ENCODE results near the gene ATXN1. TPM values are rescaled to one million over a fixed set of nuclear protein-coding genes. Genes with fewer than 3 reads are reported as not detected.
"Not testable (repeated sequence)": the region's sequence is repeated elsewhere in the genome, so short reads cannot be mapped to it uniquely, and the experiment has no call there.

ATXN1 gene
- total RNA-seq, 1 donor from 2014 or later: 18.4 TPM

DNA sequence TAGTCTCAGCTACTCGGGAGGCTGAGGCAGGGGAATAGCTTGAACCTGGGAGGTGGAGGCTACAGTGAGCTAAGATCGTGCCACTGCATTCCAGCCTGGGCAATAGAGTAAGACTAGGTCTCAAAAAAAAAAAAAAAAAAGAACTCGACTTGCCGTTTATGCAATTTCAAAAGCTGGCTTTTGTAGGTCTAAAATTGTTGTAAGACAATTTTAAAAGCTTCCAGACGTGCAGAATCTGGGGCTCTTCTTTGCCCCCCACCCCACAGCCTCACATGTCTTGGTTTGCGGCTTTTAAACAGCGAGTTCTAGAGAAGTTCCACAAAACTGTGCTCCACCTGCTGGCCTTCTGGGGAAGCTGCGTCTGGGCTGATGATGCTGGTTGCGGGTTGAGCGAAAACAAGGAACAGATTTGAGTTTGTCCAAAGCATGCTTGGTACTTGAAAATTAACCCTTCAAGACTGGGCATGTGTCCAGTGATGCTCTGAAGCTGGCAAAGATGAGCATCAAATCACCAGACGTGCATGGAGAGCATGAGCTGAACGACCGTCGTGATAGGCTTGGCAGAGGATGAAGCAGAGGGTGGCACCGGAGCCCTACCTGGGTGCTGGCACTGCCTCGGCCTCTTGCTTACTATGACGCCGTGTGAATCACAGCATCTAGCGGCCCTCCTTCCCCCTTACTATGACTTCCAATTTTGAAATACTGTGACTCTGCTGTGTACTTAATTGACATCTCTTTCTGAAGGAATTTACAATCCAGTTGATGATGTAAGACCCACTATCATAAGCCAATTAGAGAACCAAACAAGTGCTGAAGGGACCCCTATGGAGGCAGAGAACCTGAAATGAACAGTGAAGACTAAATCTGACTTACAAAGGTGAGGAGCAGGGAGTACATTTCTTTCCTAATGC, 351.5 kb downstream of the ATXN1 start:
- H3K27me3 ChIP-seq (ENCODE audit: control insufficient read depth, insufficient read depth, low read length): no peaks in the 10 kb centered on the region
- no peaks in the 10 kb centered on the region for H3K36me3 ChIP-seq (ENCODE audit: control insufficient read depth, insufficient read depth, low read length)
- no peak overlapping the region for H3K4me3 ChIP-seq (ENCODE audit: low read depth, low read length)
- TF ChIP-seq, protein P1, sequence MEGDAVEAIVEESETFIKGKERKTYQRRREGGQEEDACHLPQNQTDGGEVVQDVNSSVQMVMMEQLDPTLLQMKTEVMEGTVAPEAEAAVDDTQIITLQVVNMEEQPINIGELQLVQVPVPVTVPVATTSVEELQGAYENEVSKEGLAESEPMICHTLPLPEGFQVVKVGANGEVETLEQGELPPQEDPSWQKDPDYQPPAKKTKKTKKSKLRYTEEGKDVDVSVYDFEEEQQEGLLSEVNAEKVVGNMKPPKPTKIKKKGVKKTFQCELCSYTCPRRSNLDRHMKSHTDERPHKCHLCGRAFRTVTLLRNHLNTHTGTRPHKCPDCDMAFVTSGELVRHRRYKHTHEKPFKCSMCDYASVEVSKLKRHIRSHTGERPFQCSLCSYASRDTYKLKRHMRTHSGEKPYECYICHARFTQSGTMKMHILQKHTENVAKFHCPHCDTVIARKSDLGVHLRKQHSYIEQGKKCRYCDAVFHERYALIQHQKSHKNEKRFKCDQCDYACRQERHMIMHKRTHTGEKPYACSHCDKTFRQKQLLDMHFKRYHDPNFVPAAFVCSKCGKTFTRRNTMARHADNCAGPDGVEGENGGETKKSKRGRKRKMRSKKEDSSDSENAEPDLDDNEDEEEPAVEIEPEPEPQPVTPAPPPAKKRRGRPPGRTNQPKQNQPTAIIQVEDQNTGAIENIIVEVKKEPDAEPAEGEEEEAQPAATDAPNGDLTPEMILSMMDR (IDR thresholded peaks at IDR 0.05; ENCODE audit: insufficient read depth, low read length, severe bottlenecking): peak; percentile 81
- DNase-seq (ENCODE audit: low read depth) (peak; percentile 83), FAIRE-seq (no peak)

DNA sequence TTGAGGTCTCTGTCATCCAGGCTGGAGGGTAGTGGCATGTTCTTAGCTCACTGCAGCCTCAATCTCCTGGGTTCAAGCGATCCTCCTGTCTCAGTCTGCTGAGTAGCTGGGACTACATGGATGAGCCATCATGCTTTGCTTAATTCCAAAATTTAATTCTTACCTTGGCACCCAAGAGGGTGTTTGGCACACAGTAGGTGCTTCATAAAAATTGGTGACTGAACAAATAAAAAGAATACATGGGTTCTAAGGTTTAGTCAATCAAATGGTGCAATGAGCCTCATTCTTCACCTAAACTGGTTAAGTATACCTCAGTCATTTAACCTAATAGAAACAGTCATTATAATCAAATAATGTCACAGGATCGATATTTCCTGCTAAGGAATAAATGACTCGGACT, 352.5 kb downstream of the ATXN1 start:
- no peaks in the 10 kb centered on the region for H3K27me3 ChIP-seq (ENCODE audit: control insufficient read depth, insufficient read depth, low read length)
- no peak for DNase-seq (ENCODE audit: low read depth)
- no peaks in the 10 kb centered on the region for H3K36me3 ChIP-seq (ENCODE audit: control insufficient read depth, insufficient read depth, low read length)
- no peak overlapping the region for H3K4me3 ChIP-seq (ENCODE audit: low read depth, low read length)
- FAIRE-seq: no peak
- TF ChIP-seq, protein P1 (IDR thresholded peaks at IDR 0.05; ENCODE audit: insufficient read depth, low read length, severe bottlenecking): no peak

DNA sequence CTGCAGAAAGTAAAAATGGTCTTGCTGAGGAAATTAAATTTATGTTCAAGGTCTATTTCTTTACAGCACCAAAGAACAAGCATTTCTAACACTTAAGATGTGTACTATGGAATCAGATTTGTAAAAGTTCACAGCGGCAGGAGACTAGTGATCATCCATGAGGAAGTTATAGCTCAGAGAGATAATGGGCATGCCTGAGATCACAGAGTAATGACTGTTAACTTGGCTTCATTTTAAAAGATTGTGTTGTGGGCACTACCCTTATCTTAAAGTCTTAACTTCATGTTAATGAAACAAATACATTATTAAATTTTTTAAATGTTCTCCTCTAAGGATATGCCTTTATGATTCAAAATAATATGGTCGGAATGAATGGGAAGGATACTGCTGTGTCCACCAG, 354.3 kb downstream of the ATXN1 start:
- TF ChIP-seq, protein P1 (IDR thresholded peaks at IDR 0.05; ENCODE audit: insufficient read depth, low read length, severe bottlenecking): no peak
- FAIRE-seq: no peak
- H3K27me3 ChIP-seq (ENCODE audit: control insufficient read depth, insufficient read depth, low read length): no peaks in the 10 kb centered on the region
- no peaks in the 10 kb centered on the region for H3K36me3 ChIP-seq (ENCODE audit: control insufficient read depth, insufficient read depth, low read length)
- H3K4me3 ChIP-seq (ENCODE audit: low read depth, low read length): no peak overlapping the region
- DNase-seq (ENCODE audit: low read depth): peak; percentile 21

DNA sequence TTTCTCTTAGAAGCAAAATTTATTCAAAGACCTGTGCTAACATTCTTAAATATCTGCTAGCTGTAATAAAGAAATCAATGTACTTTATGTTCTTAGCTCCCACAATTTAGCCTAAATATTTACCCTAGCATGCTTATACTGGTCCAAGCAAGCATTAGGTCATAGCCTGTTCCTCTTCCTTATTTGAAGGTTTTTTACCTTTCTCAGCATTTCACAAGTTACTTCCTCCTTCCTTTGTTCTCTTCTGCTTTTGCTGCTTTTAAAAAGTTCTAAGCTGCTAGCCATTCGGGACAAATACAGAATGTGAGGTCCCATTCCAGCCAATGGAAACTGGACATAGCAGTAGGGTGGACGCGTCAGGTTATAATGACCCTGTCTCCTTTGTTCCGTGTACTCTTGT, 354.7 kb downstream of the ATXN1 start:
- not testable (repeated sequence) for H3K27me3 ChIP-seq (ENCODE audit: control insufficient read depth, insufficient read depth, low read length); FAIRE-seq; H3K4me3 ChIP-seq (ENCODE audit: low read depth, low read length); H3K36me3 ChIP-seq (ENCODE audit: control insufficient read depth, insufficient read depth, low read length)
- peak; percentile 60 for DNase-seq (ENCODE audit: low read depth)

DNA sequence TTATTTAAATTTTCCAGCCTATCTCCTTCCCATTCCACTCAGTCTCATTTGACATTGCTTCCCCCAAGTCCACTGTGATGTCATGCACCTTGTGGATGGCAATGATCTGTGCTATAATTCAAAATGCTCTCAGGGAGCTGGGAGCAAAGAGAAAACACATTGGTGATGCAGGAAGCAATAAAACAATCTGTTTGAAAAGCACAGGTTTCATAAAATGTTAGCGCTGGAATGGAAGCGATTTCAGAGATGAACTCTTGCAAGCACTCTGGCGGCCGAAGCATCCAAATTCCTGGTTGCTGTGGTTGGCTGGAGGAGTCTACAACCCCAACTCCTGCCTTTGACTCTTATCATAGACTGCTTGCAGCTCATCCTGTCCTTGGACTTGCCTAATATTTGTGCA, 355.9 kb downstream of the ATXN1 start:
- TF ChIP-seq, protein P1 (IDR thresholded peaks at IDR 0.05; ENCODE audit: insufficient read depth, low read length, severe bottlenecking): no peak
- no peak overlapping the region for H3K4me3 ChIP-seq (ENCODE audit: low read depth, low read length)
- no peaks in the 10 kb centered on the region for H3K36me3 ChIP-seq (ENCODE audit: control insufficient read depth, insufficient read depth, low read length)
- no peak for FAIRE-seq
- no peak for DNase-seq (ENCODE audit: low read depth)
- no peaks in the 10 kb centered on the region for H3K27me3 ChIP-seq (ENCODE audit: control insufficient read depth, insufficient read depth, low read length)

DNA sequence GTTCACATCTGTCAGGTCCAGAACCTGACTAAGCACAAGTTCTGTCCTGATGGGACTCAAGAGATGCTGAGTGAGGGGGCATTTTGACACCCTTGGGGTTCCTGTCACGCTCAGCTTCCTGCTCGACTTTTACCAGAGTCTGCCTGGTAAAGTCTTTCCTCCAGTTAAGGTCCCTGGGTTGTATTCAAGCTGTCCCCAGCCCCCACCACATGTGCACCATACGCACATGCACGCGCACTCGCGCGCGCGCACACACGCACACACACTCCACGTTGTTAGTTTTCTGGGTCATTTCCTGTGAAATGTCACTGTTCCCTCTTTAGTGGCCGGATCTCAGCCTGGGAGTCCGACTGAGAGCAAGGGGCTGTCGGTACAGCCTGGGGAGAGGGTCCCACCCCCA, 356.8 kb downstream of the ATXN1 start:
- Histone ChIP-seq H3K27me3 (ENCODE audit: control insufficient read depth, insufficient read depth, low read length) (no peaks in the 10 kb centered on the region), H3K4me3 (ENCODE audit: low read depth, low read length) (no peak overlapping the region), H3K36me3 (ENCODE audit: control insufficient read depth, insufficient read depth, low read length) (no peaks in the 10 kb centered on the region)
- FAIRE-seq: no peak
- no peak for DNase-seq (ENCODE audit: low read depth)
- TF ChIP-seq, protein P1 (IDR thresholded peaks at IDR 0.05; ENCODE audit: insufficient read depth, low read length, severe bottlenecking): no peak
